MM.1S (cell line): ENCODE measurements around the gene NSFL1C.

Source experiments
- EZH2 ChIP-seq: fragments of 300-600 bp; sonication (generic); optimal IDR thresholded peaks from 2 replicates; pipeline ENCODE3; 2017; ENCODE audit warnings: low read depth, mild to moderate bottlenecking, antibody characterized with exemption, low read length, mixed read lengths
- EZH2phosphoT487 ChIP-seq: fragments of 300-600 bp; sonication (generic); IDR thresholded peaks from 2 replicates; pipeline ENCODE4 v1.6.1; 2018; ENCODE audit warnings: antibody characterized with exemption, low read length
- TF ChIP-seq, protein P1 (sequence below): fragments of 300-600 bp; sonication (generic); IDR thresholded peaks from 2 replicates; pipeline ENCODE4 v1.5.1; 2016; ENCODE audit warnings: antibody characterized with exemption, low read length, mixed read lengths

GRCh38 chr20:1479831-1480595, 13.4 kb upstream of the NSFL1C start:
- TF ChIP-seq, protein P1, sequence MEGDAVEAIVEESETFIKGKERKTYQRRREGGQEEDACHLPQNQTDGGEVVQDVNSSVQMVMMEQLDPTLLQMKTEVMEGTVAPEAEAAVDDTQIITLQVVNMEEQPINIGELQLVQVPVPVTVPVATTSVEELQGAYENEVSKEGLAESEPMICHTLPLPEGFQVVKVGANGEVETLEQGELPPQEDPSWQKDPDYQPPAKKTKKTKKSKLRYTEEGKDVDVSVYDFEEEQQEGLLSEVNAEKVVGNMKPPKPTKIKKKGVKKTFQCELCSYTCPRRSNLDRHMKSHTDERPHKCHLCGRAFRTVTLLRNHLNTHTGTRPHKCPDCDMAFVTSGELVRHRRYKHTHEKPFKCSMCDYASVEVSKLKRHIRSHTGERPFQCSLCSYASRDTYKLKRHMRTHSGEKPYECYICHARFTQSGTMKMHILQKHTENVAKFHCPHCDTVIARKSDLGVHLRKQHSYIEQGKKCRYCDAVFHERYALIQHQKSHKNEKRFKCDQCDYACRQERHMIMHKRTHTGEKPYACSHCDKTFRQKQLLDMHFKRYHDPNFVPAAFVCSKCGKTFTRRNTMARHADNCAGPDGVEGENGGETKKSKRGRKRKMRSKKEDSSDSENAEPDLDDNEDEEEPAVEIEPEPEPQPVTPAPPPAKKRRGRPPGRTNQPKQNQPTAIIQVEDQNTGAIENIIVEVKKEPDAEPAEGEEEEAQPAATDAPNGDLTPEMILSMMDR = no peak
- TF ChIP-seq EZH2 (no peak), EZH2phosphoT487 (no peak)
